ENCODE data around the gene MVD. TPM values are rescaled to one million over a fixed set of nuclear protein-coding genes. Genes with fewer than 3 reads are reported as not detected.

MVD gene
- total RNA-seq (2021; ENCODE audit: unreplicated experiment) (119 TPM), Bru-seq, nascent RNA (percentile 59 among the genes with signal in this experiment), BruChase-seq, experiment 1, labeled RNA remaining after a 6-hour chase (percentile 80 among the genes with signal in this experiment), BruChase-seq, experiment 2, labeled RNA remaining after a 2-hour chase (percentile 77 among the genes with signal in this experiment)
- 97.0 and 141 TPM in 2 replicates for polyA plus RNA-seq (2012)
- long read RNA-seq, transcript MVD-201 (10 exons, 1,823 nt) = major isoform, 149 of 246 reads
- long read RNA-seq, transcript MVD-202 (3 exons, 499 nt) = minor isoform, 7 of 246 reads
- long read RNA-seq, transcript MVD-209 (6 exons, 2,352 nt) = minor isoform, 11 of 246 reads
- long read RNA-seq, partial matches to known transcripts = 31 of 246 reads
- long read RNA-seq, other reads (novel, unspliced or antisense) = 47 of 246 reads

- TF ChIP-seq POLR2A (IDR thresholded peaks at IDR 0.05; ENCODE audit: borderline replicate concordance, extremely low read depth, insufficient read depth, insufficient read length) = peak; percentile 87
- no peak for TF ChIP-seq REST (IDR thresholded peaks at IDR 0.05; ENCODE audit: low read depth)
- no peak for TF ChIP-seq EZH2phosphoT487 (IDR thresholded peaks at IDR 0.05; ENCODE audit: borderline replicate concordance)
- TF ChIP-seq CBX3 (IDR thresholded peaks at IDR 0.05; ENCODE audit: low read depth) = no peak
- TF ChIP-seq EZH2 (IDR thresholded peaks at IDR 0.05) = no peak
- TF ChIP-seq SIN3A (IDR thresholded peaks at IDR 0.05; ENCODE audit: low read depth) = peak; percentile 87; the same call in 1 of the 2 replicates
- TF ChIP-seq EGR1 (IDR thresholded peaks at IDR 0.05; ENCODE audit: low read depth) = no peak
- TF ChIP-seq MAX (IDR thresholded peaks at IDR 0.05) = peak; percentile 69
- peak; percentile 44; the same call in 1 of the 2 replicates for TF ChIP-seq ZFX (IDR thresholded peaks at IDR 0.05)
- TF ChIP-seq POLR2AphosphoS5 (IDR thresholded peaks at IDR 0.05; ENCODE audit: low read depth, low read length) = peak; percentile 96
- no peak for TF ChIP-seq JUND (IDR thresholded peaks at IDR 0.05)
- 0 out of 6 replicates have a peak, but pooled peaks of 1 of the 3 experiments have one; percentile 1 for TF ChIP-seq CTCF (IDR thresholded peaks at IDR 0.05 in 2 of 3, conservative IDR thresholded peaks at IDR 0.05 in 1 of 3; ENCODE audit: borderline replicate concordance in 1 of 3, insufficient read depth in 1 of 3, low read depth in 2 of 3, low read length in 2 of 3)
- no peak for TF ChIP-seq CEBPB (IDR thresholded peaks at IDR 0.05; ENCODE audit: low read depth)
- peak; percentile 66 for TF ChIP-seq TCF7L2 (IDR thresholded peaks at IDR 0.05; ENCODE audit: borderline replicate concordance, extremely low read depth, insufficient read depth, insufficient read length)
- TF ChIP-seq SP1 (IDR thresholded peaks at IDR 0.05; ENCODE audit: low read depth) = peak; percentile 99
- ATAC-seq = peak; percentile 97
- no TSS peak for BruUV-seq (replicated peaks)
- Histone ChIP-seq H3K27ac (ENCODE audit: low read depth, low read length) (peak within 1 kb of the TSS; percentile 96), H3K4me3 (replicated peaks in 1 of 2; ENCODE audit: low read depth in 1 of 2, low read length in 2 of 2) (peak within 1 kb of the TSS; percentile 73 to 98), H3K27me3 (ENCODE audit: insufficient read depth, low read length) (no peaks in the 10 kb centered on the region), H4K20me1 (ENCODE audit: insufficient read depth) (no peaks in the 10 kb centered on the region), H2AFZ (ENCODE audit: low read depth, low read length, poor library complexity, severe bottlenecking) (no peak within 1 kb of the TSS), H3K4me1 (ENCODE audit: control insufficient read depth in 1 of 2, insufficient read depth in 2 of 2, low read length in 2 of 2) (peaks cover 4 to 21% of the 10 kb centered on the region in 2 experiments; a peak in 3 of 4 replicates), H3K9me2 (ENCODE audit: insufficient read depth) (no peaks in the 10 kb centered on the region), H3K9me3 (ENCODE audit: control insufficient read depth in 1 of 2, insufficient read depth in 1 of 2, low read depth in 1 of 2, low read length in 2 of 2) (no peaks in the 10 kb centered on the region), H3K4me2 (ENCODE audit: low read length) (peak within 1 kb of the TSS; percentile 92), H3K9ac (ENCODE audit: low read length) (peak within 1 kb of the TSS; percentile 92), H3K36me3 (ENCODE audit: control insufficient read depth in 1 of 2, insufficient read depth in 2 of 2, low read length in 2 of 2) (peaks cover under 1 to 3% of the 10 kb centered on the region in 2 experiments; a peak in 1 of 4 replicates), H3K79me2 (ENCODE audit: insufficient read depth, low read length) (peaks cover 36% of the 10 kb centered on the region)
- intact Hi-C loops (cut with micrococcal nuclease) = no loop called here
- peak; percentile 98 for DNase-seq (ENCODE audit: low read depth, low spot score)
- ChIA-PET POLR2A (interaction anchor here (1.0 kb wide), 2 partner anchors 69 to 111 kb away, joined by 3 read pairs; no protein-coding TSS in a partner anchor), CTCF (interaction anchor here (1.3 kb wide), 2 partner anchors 9 to 74 kb away, joined by 5 to 7 read pairs; no protein-coding TSS in a partner anchor), RAD21 (ENCODE audit: low non-redundant PET in 1 of 2, low total read pairs in 2 of 2, uncharacterized antibody in 2 of 2, unreplicated experiment in 2 of 2) (no interaction called here)
Observed at GRCh38 chr16:88662843-88663606, at the start of gene MVD. MVD (minus strand) TSS chr16:88663091; CDS start chr16:88663080, 11 bp downstream.
